ENCODE data around the gene BIN2.

The BIN2 gene

DNA sequence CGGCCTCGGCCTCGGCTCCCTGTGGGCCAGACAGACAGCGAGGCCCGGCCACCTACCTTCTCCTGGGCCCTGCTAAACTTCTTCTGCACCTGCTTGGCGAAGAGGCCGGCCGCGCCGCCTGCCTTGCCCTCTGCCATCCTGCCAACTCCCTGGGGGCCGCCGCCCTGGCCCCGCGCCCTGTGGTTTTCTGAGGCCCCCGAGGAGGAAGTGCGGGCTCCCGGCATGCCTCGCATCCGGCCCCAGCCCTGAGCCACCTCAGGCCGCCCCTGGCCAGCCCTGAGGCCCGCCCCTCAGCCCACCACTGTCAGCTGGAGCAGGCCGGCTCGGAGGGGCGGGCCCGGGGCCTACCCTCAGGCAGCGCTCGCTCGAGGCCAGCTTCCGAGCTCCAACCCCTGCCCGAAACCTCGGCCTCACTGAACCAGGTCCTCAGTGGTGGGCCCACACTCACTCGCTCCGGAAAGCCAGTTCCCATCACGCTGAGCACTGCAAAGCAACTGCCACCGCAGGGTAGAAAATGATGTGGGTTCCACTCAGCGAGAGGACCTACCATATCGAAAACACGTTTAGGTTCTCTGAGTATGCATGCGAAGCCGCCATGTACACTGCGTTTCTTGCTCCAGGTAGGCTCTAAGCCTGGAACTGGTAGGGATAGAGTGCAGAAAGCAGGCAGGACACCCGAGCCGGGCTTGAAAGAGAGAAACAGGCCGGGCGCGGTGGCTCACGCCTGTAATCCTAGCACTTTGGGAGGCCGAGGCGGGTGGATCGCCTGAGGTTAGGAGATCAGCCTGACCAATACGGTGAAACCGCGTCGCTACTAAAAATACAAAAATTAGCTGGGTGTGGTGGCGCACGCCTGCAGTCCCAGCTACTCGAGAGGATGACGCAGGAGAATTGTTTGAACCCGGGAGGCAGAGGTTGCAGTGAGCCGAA is at the start of gene BIN2:
BIN2 (minus strand) TSS at position 209 of the 930 bp plus-strand sequence; CDS start at position 137, 72 bp downstream.
- DNase-seq: no peak

DNA sequence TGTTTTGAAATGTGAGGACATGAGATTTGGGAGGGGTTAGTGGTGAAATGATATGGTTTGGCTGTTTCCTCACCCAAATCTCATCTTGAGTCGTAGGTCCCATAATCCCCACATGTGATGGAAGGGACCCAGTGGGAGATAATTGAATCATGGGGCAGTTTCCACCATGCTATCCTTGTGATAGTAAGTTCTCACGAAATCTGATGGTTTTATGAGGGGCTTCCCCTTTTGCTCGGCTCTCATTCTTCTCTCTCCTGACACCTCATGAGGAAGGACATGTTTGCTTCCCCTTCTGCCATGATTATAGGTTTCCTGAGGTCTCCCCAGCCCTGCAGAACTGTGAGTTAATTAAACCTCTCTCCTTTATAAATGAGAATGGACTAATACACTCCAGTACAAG is 49.2 kb upstream of the BIN2 start:
- no peak for DNase-seq

DNA sequence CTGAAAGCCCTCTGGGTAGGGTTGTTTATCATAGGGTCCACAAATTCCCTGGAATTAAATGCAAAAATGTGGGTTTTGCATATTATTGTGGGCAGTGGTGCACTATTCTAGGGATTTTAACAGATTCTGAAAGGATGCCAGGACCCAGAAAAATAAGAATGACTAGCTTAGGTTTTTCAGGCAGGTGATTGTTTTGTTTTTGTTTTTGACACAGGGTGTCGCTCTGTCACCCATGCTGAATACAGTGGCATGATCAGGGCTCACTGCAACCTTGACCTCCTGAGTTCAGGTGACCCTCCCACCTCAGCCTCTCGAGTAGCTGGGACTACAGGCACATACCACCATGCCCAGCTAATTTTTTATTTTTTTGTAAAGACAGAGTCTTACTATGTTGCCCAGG is 48.0 kb upstream of the BIN2 start:
- no peak for DNase-seq

DNA sequence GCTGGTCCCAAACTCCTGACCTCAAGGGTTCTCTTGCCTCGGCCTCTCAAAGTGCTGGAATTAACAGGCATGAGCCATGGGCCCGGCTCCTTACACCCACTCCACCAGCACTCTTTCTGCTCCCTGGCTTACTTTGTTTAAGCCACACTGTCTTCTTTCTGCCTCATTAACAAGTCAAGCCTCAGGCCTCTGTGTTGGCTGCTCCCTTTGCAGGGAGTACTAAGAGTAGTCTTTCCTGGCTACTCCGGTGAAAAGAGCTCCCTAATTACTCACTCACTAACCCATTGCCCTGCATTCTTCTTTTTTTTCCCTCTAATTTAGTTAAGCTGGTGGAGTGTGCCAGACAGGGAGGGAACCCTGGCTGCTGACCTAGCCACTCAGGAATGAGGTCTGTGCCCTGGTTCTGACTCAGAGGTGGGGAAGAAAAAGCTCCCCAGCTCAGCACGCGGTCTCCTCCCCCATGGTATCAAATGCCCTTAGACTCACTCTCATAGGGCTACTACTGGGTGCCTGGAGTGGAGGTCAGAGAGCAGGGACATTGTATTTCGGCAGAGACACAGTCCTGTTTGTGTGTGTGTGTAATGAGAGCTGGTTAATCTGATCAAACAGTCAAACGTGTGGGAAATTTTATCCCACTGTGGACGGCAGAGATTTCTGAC is 47.5 kb upstream of the BIN2 start:
- DNase-seq: no peak

DNA sequence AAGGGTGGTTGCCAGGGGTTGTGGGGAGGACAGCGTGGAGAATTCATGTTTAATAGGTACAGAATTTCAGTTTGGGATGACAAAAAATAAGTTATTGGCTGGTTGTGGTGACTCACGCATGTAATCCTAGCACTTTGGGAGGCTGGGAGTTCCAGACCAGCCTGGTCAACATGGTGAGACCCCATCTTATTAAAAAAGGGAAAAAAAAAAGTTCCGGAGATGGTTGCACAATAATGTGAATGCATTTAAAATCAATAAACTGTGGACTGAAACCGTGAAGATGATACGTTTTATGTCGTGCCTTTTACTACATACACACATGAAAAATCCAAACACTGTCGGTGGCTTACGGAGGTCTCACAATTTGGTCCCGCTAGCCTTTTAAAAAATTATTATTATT is 46.7 kb upstream of the BIN2 start:
- no peak for DNase-seq

DNA sequence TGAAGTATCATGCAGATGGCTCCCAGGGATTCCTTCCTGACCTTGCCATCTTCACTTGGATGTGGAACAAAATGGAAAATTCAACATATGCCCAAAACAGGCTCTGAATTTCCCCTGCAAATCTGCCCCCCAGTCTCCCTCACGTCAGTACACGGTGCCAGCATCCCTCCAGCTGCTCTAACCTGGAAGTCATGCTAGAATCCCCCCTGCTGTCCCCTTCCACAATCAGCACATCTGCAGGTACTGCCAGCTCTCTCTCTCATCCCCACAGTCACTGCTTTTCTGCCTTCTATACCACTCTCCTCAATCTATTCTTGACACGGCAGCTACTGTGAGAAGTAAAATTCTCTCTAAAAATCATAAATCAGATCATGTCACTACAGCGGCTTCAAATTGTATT is 45.6 kb upstream of the BIN2 start:
- DNase-seq: no peak

DNA sequence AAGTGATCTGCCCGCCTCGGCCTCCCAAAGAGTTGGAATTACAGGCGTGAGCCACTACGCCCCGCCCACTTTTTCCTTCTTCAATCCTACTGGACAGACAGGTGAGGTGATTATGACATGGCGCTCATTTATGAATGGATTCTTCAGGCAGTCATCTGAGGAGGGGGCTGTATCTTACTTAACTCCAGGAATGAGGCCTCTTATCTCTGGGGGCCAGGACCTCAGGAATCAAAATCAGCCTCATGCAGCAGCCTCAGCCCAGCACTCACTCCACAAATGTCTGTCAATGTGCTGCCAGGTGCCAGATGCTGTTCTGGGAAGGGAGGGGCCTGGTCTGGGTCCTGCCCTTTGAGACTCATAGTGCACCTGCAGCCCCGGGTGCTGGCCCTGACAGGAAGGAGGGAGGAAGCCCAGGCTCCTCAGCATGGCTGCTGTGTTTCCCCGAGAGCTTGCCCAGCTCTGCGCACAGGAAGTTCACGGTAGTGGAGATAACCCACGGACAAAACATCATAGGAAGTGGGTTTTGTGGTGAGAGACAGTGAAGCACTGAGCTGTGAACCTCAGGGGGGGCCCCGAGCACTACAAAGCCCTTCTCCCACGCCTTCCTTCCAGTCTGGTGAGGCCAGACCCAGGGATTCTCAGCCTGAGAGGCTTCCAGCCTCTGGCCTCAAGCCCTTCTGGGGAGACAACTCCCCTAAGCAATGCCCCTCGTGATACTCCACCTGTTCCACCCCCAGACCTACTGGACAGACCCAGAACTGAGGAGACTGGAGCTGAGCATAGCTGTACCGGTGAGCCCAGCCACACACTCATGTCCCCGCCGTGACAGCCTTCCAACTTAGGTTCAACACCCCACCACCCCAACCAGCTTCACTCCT is 44.9 kb upstream of the BIN2 start:
- no peak for DNase-seq

DNA sequence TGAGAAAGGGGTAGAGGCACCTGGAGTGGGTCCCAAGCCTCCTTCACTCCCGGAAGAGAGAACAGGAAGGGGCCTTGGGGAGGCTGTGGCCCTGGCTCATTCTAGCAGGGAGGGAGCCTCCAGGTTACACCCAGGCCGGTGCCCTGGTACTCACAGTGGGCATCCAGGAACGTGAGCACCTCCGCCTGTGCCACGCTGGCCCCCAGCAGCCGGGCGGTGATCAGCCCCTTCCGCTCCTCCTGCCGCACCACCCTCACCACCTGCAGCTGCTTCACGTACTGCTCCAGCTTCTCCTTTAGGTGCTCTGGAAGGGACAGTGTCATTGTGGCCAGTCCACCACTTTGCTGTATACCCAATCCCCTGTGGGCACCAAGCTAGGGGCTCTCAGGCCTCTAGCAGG is 41.3 kb upstream of the BIN2 start:
- DNase-seq: no peak

DNA sequence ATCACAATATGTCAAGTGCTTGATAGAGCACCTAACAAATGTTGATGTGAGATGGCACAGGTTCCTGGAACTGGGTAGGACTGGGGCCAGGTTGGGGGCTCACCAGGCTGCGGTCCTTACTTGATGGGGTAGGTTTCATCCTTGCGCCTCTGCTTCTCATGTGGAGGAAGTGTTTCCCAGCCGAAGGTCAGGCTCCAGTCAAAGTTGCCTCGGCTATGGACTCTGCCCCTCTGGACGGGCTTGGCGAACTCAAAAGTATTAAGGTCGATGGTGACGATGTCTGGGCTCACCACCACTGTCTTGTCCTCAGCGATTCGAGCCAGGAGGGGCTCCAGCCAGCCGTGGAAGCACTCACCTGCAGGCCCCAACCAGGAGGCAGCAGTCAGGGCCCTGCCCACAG is 40.0 kb upstream of the BIN2 start:
- DNase-seq: no peak

DNA sequence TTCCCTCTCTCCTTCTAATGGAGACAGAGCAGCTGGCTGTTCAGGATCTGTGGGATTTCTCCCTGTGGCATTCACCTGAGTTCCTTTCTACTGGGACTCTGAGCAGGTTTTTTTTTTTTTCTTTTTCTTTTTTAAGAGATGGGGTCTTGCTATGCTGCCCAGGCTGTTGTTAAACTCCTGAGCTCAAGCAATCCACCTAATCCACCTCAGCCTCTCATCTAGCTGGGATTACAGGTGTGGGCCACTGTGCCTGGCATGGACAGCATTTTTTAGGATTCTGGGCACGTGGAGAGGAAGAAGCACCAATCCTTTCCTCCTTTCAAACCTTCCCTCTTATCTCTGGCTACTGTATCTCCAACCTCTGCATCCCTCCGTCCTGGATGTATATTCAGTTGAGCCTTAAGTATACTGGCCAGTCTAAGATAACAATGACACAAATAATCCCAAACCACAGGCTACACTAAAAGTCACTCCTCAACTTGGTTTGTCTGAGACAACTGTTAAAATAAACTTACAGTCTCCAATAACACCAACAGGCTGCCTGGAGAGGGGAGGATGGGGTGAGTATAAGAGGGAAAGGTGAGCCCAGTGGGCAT is 38.9 kb upstream of the BIN2 start:
- DNase-seq: no peak

DNA sequence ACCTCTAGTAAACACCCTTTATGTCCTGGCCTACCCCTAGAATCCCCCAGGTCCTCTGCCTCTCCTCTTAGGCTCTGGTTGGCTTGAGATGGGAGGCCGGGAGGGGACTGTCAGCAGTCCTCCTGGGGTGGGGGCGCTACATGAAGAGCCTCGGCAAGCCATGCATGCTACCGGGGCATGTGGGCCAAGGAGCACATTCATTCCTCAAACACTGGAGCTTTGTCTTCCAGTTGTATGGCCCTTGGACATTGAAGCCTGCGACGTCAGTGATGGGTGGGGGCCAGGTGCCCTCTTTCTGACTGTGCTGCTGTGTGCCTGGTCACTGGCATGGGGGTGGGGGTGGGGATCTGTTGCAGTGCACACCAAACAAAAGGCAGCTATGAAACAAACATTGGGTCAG is 38.3 kb upstream of the BIN2 start:
- DNase-seq: no peak

DNA sequence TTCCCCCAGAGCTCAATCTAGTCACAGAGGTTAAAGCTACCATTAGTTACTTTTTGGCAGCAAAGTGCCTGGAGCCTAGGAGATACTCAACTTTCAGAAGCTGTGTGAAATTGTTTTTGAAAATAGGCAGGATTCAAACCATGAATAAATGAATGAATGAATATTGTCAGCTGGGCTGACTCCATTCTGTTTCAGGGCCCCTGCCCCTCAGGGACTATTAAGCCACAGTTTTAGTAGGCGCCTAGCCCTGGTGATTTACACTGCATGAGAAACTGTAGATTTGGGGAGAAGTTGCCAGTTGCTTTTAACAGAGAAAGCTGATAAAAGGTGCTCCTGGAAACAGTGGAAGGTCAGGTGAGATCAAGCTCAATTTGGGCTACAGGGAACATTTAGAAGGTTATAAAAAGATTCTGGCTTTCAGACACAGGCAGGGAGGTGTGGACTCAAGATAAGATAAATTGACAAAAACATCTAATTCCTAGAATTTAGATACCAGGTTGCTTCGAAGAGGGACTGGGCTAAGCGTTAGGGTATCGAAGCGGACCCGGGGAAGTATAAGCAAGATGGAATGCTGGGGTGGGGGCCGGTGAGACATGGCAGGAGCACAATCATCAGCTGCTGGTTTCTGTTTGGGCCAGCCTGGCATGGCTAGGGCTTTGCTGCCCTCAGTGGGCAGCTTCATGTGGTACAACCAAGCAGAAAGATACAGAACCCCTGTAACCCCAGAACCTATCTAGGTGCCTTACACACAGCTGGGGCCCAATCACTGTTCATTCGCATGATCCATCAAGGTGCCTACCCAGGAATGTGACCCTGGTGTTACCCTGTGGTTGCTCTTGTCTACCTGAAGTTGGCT is 37.4 kb upstream of the BIN2 start:
- DNase-seq: no peak

DNA sequence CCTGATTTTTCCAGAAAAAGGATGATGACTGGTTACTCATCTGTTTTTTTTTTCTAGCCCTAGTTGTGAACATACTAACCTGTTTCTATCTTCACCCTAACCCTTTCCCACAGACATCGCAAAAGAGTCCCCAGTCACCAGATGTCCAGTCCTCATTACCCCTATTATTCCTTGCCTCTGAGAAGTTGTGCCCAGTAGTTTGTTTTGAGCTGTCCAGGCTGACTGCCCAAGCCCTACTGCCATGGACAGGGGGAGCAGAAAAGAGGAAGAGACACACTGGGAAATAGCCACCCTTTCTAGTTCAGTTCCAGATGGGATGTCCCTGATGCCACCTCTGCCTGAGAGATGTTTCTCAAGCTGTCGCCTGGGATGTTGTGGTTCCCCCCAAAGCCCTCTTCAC is 36.3 kb upstream of the BIN2 start:
- no peak for DNase-seq

DNA sequence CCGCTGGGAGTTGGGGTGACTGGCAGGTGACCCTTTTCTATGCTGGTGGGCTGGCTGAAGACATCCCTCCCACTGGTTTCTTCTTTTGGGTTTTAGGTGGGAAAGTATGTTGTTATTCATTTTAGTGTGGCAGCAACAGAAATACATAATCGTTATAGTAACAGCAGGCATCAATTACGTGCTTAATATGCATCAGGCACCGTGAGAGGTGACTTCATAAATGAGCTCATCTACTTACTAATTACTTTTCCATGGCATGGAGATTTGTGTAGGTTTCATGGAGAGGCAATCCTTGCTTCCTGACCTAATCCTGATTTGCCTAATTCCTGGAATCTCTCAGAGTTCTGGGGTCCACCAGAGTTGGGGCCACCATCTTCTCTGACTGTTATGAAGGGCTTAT is 35.9 kb upstream of the BIN2 start:
- no peak for DNase-seq

DNA sequence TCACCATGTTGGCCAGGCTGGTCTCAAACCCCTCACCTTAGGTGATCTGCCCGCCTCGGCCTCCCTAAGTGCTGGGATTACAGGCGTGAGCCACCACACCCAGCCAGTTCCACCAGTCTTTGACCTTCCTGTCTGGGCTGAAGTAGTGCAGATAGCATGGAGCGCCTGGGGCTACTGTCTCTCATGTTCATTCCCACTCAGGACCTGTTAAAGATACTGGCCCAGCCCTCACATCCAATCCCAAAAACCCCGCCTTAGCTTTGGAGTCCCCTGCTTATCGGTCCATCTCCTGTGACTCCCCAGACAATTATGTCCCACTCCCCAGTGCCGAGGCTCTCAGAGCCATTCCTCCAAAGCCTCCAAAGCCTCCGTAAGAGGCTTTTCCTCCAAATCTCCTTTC is 34.5 kb upstream of the BIN2 start:
- DNase-seq: no peak

DNA sequence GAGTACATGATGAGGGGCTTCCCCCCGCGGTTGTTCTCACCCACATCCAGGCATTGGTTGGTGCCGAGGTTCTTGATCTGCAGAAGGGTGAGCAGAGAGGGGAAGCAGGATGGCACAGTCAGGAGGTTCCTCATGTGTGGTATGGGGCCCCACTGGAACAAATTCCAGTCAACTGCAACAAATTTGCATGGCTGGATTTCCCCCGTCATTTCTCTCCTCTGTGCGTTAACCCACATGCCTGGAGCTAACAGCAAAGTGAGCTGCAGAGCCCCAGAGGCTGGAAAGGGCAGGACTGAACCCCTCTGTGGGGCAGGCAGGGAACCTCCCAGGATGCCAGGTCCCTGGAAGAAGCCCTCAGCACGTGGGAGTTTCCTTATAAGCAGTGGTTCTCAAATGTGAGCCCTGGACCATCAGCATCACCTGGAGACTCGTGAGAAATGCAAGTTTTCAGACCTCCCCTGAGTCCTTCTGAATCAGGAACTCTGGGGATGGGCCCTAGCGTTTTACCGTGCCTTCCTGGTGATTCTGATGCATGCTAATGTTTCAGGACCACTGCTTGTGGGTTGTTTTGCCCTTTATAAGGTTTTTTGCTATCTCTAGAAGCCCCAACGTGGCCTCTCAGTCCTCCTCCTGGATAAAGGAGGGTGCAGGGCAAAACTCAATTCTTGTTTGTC is 33.5 kb upstream of the BIN2 start:
- no peak for DNase-seq

DNA sequence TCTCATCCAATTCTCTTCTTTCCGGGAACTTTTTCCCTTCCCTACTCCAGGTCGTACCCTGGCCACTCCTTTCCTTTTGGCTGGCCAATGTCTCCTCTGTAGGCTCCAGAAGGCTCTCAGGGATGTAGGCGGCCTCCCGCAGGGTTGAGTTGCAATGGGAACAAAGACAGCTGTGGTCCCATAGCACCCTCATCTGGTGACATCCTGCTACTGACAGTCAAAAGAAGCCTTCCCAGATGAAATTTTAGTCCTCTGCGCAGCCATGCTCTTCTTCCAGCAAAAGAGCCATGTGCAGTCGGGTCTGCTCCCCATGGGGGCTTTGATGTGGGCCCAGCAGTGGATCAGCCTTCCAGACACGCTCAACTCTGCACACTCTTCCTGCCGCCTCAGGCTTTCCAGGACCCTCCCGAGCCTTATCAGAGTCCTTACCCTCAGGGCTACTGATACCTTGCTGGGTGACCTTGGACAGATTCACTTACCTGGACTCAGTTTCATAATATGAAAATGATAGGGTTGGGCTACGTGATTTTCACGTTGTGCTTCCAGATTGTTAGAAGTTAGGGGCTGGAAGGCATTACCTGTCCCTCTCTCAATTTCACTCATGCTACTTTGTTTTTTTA is 28.0 kb upstream of the BIN2 start:
- DNase-seq: peak; percentile 35

DNA sequence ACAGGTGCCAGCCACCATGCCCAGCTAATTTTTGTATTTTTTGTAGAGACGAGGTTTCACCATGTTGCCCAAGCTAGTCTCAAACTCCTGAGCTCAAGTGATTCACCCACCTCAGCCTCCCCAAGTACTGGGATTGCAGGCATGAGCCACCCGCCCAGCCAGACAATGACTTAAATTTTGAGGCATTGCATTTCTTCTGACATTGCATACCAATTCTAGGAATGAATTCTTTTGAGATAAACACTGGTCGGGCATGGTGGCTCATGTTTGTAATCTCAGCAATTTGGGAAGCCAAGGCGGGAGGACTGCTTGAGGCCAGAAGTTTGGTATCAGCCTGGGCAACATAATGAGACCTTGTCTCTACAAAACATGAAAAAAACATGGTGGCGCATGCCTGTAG is 25.1 kb upstream of the BIN2 start:
- no peak for DNase-seq

DNA sequence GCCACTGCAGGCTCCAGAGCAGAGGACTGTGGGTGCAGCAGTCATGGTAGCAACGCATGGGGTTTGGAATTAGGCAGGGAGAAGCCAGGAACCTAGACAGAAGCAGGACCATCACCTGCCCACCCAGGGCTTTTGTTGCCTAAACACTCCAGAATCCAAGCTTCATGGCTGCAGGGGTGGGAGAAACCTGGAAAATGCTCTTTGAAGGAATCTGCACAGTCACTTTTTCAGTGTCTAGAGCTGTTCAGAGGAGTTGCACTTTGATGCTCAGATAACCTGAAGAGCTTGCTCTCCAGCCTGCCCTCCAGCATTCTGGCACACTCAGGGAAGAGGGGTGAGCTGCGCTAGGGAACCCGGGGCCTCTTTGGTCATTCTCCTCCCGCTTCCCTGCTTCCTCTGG is 24.1 kb upstream of the BIN2 start:
- no peak for DNase-seq

DNA sequence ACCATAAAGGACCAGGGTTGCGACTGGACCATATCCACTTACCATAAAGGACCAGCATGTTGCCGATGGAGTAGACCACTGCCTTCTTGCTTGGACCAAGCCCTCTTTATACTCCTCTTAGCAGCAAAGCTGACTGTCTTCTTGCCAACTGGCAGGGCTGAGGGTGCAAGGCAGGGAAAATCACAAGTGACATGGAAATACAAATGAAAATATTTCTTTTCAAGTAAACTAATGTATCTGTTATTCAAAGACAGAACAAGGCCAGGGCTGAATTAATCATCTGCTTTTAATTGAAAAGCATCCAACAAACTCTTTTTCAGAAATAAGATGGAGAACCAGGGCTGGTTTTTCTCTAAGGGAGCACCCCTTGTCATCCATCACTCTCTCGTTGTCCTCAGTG is 22.6 kb upstream of the BIN2 start, which contains the start of gene CELA1:
CELA1 (minus strand) TSS at position 99 of the 400 bp plus-strand sequence; CDS start at position 58, 41 bp downstream.
- DNase-seq: no peak

DNA sequence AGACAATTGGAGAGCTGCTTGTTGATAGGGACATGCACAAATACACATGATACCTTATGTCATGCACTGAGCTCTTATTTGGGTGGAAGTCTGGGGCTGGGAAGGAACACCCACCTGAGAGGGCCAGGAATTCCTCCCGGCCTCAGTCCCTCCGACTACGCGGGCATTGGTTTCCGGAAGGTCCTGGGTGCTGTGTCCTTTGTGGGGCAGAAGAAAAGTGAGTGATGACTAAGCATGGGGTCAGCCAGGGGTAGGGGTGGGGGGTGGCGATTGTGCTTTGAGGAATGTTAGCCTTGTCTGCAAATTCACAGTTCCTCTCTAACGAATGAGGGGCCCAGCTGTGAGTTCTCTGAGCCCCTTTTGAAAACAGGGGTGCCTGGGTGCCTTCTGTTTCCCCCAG is 21.7 kb upstream of the BIN2 start:
- DNase-seq: no peak

Data from NCI-H1694 (cell line).